ENCODE measurements around the gene DLGAP1.

- no peak for TF ChIP-seq EZH2 (IDR thresholded peaks at IDR 0.05)
- no peak for TF ChIP-seq CTCF (IDR thresholded peaks at IDR 0.05 in 2 of 3, conservative IDR thresholded peaks at IDR 0.05 in 1 of 3; ENCODE audit: borderline replicate concordance in 1 of 3, insufficient read depth in 1 of 3, low read depth in 2 of 3, low read length in 2 of 3)
- TF ChIP-seq EZH2phosphoT487 (IDR thresholded peaks at IDR 0.05; ENCODE audit: borderline replicate concordance): no peak
- TF ChIP-seq ZNF274 (IDR thresholded peaks at IDR 0.05; ENCODE audit: low read depth, low read length): no peak
- no peak for TF ChIP-seq POLR2A (IDR thresholded peaks at IDR 0.05; ENCODE audit: borderline replicate concordance, extremely low read depth, insufficient read depth, insufficient read length)
- TF ChIP-seq POLR2AphosphoS5 (IDR thresholded peaks at IDR 0.05; ENCODE audit: low read depth, low read length): no peak
Measured at GRCh38 chr18:3810296-3810695, 644.8 kb downstream of the DLGAP1 start.

Measured in HCT116 (cell line).